RWPE1 (cell line): Measurements from ENCODE around the gene FBXO48.

Experiments
- CTCF ChIA-PET: fragments of 350-600 bp; sonication (Branson Sonifier 250); formaldehyde crosslinking; extraction: SDS; loops from one replicate; lab custom pipeline; 2021; lab: Yijun Ruan, JAX
- POLR2A ChIA-PET: fragments of 400-600 bp; formaldehyde crosslinking; extraction: SDS; loops from one replicate; lab custom pipeline; 2020; ENCODE audit warnings: antibody characterized with exemption; ENCODE audit not compliant: low non-redundant PET; lab: Yijun Ruan, JAX
- DNase-seq: peaks from one replicate; pipeline ENCODE4 v3.0.0; 2012; ENCODE audit warnings: low spot score
- H3K27ac ChIP-seq: fragments of 450-650 bp; 2 replicates; pipeline ENCODE4 v1.5.1; 2017
- TF ChIP-seq, protein P1 (sequence below): fragments of 450-650 bp; conservative IDR thresholded peaks from 2 replicates; pipeline ENCODE4 v1.5.1; 2017; ENCODE audit warnings: low read depth, mild to moderate bottlenecking

FBXO48 gene

DNA sequence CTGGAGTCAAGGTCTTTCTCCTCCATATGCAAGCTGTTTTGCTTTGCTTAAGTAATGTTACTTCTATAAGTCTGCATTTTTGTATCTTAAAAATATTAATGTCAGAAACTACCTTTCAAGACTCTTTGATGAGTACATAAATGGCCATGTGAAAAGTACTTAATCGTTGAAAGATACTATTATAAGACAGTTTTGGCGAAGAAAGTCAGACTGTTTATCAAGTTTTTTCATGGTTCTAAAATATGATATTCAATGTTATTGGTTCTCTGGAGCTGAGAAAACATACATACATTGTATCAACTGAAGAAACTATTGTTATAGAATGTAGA is 25.1 kb downstream of the FBXO48 start:
- H3K27ac ChIP-seq = no peak overlapping the region
- no peak for DNase-seq
- CTCF ChIA-PET = interaction anchor here (0.5 to 2.2 kb wide), 9 partner anchors 10 to 319 kb away, joined by 3 to 7 read pairs (median 4); no protein-coding TSS in a partner anchor
- TF ChIP-seq, protein P1, sequence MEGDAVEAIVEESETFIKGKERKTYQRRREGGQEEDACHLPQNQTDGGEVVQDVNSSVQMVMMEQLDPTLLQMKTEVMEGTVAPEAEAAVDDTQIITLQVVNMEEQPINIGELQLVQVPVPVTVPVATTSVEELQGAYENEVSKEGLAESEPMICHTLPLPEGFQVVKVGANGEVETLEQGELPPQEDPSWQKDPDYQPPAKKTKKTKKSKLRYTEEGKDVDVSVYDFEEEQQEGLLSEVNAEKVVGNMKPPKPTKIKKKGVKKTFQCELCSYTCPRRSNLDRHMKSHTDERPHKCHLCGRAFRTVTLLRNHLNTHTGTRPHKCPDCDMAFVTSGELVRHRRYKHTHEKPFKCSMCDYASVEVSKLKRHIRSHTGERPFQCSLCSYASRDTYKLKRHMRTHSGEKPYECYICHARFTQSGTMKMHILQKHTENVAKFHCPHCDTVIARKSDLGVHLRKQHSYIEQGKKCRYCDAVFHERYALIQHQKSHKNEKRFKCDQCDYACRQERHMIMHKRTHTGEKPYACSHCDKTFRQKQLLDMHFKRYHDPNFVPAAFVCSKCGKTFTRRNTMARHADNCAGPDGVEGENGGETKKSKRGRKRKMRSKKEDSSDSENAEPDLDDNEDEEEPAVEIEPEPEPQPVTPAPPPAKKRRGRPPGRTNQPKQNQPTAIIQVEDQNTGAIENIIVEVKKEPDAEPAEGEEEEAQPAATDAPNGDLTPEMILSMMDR = peak; percentile 39
- POLR2A ChIA-PET = no interaction called here

DNA sequence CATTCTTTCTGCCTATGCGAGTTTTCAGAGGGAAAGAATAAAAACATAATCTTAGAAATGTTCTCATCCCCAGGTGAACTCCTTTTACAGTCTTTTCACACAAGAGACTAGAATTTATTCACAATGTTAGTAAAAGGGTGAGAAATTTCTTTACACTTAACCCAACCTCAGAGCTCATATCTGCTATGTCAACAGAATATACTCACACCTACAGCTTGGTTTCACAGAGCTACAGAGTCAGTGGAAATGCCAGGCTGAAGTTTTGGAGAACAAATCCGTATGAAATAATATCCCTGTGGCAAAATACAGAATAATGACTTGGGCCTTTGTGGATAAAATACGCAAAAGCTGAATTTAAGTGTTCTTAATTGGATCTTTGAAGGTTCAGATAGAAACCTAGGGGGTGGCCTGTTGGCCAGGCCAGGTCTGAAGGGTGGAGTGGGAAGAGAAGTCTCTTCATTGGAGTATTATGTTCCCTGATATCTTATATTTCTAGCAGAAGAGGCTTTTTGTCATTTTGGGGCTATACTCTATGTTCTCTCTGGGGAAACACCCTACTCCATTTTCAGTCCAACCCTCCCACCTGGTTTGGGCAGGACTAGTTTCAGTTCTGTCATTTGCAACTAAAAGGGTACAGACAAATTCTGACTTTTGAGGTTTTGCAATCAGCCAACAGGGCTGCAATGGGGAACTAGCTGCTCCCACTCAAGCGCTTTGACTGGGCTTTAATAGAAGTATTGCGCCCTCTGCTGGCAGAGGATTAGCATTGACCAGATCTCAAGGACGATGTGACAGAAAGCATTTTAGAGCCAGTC is 25.7 kb downstream of the FBXO48 start:
- peak; percentile 56 for DNase-seq
- TF ChIP-seq, protein P1 = peak; percentile 84
- ChIA-PET POLR2A (no interaction called here), CTCF (interaction anchor here (0.6 to 2.2 kb wide), 12 partner anchors 9 to 1617 kb away, joined by 3 to 7 read pairs (median 3); no protein-coding TSS in a partner anchor)
- no peak overlapping the region for H3K27ac ChIP-seq

DNA sequence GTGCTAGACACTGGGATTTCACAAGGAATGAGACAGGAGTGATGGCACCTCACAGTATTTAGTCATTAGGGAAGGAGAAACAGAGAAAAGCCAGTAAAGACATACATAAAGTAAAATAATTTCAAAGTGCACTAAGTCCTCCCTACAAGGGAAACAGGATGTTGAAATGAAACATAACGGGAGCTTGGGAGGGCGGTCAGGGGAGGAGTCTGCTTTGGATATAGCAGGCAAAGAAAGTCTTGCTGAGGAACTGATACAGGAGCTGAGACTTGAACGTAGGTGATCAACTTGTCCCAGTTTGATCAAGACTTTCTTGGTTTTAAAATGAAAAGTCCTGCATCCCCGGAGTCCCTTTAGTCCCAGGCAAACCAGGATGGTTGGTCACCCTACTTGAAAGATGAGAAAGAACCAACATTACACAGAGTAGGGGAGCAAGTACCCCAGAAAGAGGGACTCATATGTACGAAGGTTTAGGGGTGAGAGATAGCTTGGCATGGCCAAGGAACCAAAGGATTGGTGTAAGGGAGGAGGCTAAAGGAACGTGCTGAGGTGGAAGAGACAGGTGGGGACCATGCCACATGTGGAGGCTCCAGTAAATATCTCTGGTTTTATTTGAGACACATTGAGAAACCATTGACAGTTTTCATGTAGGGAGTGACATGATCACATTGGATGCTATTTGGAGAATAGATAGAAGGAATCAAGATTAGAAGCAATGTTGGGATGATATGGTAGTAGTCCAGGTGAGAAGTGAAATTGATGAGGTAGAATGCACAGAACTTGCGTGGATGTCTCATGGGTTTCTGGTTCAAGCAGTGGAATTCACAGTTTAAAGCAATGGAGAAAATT is 28.4 kb downstream of the FBXO48 start:
- DNase-seq = no peak
- TF ChIP-seq, protein P1 = no peak
- no peak overlapping the region for H3K27ac ChIP-seq
- POLR2A ChIA-PET = interaction anchor here (0.7 kb wide), 1 partner anchor 155 kb away, joined by 3 read pairs; no protein-coding TSS in a partner anchor
- CTCF ChIA-PET = no interaction called here

DNA sequence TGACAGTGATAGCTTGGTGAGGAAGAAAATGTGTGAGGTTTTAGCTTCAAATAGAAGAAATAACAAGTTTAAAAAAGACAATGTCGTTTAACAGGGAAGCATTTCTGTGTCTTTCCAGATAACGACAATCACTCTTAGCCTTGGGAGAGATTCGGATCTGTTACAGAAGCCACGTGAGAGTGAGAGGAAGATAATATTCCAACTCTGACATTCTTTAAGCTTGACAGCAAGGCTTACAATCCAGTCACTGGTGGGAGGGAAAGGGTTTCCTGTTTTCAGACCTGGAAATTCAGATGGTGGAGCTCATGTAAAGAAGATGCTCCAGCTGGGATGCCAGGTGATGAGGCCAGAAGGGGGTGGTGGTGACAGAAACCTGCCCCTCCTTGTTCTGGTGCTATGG is 30.8 kb downstream of the FBXO48 start:
- TF ChIP-seq, protein P1 = no peak
- CTCF ChIA-PET = interaction anchor here (0.7 kb wide), 2 partner anchors 96 to 245 kb away, joined by 3 to 4 read pairs; no protein-coding TSS in a partner anchor
- POLR2A ChIA-PET = no interaction called here
- H3K27ac ChIP-seq = no peak overlapping the region
- DNase-seq = no peak

DNA sequence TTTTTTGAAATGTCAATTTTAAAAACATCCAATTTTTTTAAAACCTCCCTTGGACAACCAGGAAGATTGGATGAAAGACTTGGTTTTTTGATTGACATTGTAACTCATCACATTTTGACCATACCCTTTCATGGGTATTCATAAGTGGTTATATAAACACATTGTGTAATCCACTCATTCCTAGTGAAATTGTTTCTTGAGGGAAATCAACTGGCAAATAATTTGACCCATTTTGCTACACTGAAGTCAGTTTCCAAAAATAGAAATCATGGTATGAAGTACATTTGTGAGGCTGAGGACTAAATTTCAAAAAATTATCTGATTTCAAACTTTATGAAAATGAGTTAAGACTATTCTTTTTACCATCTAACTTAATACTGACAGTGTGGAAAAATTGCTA is 31.5 kb downstream of the FBXO48 start:
- POLR2A ChIA-PET = no interaction called here
- no peak overlapping the region for H3K27ac ChIP-seq
- no peak for DNase-seq
- CTCF ChIA-PET = interaction anchor here (0.7 kb wide), 2 partner anchors 95 to 244 kb away, joined by 3 to 4 read pairs; no protein-coding TSS in a partner anchor
- TF ChIP-seq, protein P1 = no peak

DNA sequence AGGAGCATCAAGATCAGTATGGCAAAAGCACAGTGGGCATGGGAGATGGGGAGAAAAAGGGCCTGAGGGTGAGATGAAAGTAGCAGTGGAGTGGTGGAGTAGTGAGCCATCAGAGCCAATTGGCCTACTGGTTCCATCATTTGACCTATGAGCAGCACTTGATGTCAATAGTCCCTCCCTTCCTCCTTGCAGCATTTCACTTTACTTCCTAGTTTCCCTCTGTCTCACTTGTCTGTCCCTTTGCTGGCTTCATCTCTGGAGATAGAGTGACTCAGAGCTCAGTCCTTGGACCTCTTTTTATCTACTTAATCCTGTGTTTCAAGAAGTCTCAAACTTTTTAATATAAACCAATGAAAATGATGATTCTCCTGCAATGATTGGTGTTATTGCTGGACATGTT is 32.1 kb downstream of the FBXO48 start:
- ChIA-PET CTCF (no interaction called here), POLR2A (no interaction called here)
- no peak overlapping the region for H3K27ac ChIP-seq
- no peak for DNase-seq
- TF ChIP-seq, protein P1 = no peak
